ENCODE results near the gene TEAD4.
A peak's percentile ranks its signal among the peaks of the same experiment; 100 is the strongest.
"Not testable (repeated sequence)": the region's sequence is repeated elsewhere in the genome, so short reads cannot be mapped to it uniquely, and the experiment has no call there.

TEAD4 gene

DNA sequence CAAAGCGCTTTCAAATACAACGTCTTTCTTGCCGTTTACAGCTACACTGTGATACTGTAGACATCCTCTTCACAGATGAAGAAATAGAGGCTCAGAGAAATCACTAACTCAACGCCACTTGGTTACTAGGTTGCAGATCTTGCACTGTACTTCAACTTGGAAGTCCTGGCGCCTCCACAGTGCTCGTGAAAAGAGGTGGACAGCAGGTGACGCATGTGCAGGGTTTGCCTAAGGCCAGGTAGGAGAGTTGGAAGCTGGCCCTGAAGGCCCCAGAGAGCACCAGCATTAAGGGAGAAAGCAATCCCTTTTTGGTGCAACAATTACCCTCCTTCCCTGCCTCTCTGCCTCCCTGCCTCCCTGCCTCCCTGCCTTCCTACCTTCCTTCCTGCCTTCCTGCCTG, 95.2 kb downstream of the TEAD4 start:
- no peak for DNase-seq

DNA sequence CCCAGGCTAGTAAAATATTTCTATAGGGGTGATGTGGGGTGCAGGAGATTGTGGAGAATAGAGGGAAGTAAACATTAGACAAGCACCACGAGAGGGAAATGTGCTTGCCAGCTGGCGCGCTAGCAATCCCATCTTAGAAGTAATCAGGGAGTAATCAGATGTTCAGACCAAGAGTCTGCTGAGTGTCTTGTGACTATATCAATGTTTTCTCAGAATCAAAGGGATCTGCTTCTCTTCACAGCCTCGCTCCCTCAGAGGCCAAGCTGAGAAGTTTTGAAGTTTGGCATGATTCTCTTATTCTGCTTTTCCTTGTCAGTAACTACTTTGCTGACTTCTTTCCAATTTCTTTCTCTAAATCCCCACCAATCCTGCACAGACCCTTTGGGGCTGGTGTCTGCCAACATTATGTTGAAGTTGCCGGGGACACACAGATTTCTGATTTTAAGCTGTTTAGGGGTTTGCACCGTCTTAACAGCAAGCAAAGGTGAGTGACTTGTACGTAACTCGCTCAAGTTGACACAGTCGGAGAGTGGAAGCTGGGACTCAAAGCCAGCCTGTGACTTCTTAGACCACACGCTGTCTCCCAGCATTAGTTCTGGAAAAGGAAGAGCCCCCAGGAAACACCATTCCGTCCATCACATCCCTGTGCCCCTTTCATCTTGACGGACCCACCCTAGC, 96.0 kb downstream of the TEAD4 start:
- DNase-seq: no peak

DNA sequence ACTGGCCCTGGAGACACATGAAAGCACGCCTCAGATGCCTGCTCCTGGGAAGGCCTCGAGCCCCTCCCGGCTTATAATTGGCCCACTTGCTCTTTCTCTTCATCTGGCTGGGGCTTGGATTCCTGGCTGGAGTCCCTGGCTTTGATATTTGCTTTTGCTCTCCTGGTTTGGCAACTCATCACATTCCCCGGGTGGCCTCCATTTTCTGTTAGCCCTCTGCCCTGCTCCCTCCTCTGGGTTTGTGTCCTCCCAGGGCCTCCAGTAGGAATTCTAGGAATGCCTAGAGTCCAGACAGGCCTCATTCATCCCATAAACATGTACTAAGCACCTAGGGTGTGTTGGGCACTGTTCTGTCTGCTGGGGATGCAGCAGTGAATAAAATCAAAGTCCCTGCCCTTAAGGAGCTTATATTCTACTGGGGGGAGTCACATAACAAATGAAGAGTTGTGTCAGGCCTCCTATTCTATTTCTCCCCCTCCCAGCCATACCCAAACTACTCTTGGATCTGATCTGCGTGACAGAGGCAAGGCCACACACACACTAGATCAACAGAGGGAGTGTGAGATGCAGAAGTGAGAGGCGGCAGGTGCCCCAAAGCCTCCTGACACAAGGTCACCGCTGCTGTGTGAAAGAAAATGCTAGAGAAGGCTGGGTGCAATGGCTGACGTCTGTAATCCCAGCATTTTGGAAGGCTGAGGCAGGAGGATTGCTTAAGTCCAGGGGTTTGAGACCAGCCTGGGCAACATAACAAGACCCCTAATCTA, 96.7 kb downstream of the TEAD4 start:
- no peak for DNase-seq

DNA sequence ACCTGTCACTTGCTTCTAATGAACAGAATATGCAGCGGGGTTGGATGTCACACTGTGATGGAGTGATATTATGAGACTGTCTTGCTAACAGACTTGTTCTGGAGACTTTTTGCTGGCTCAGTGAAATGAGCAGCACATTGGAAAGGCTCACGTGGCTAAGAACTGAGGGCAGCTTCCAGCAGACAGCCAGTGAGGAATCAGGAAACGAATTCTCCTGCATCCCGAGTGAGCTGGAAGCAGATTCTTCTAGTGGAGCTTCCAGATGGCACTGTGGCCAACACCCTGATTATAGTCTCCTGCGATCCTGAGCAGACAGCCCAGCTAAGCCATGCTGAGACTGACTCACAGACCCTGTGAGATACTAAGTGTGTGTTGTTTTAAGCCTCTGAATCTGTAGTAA, 101.9 kb downstream of the TEAD4 start:
- DNase-seq: no peak

DNA sequence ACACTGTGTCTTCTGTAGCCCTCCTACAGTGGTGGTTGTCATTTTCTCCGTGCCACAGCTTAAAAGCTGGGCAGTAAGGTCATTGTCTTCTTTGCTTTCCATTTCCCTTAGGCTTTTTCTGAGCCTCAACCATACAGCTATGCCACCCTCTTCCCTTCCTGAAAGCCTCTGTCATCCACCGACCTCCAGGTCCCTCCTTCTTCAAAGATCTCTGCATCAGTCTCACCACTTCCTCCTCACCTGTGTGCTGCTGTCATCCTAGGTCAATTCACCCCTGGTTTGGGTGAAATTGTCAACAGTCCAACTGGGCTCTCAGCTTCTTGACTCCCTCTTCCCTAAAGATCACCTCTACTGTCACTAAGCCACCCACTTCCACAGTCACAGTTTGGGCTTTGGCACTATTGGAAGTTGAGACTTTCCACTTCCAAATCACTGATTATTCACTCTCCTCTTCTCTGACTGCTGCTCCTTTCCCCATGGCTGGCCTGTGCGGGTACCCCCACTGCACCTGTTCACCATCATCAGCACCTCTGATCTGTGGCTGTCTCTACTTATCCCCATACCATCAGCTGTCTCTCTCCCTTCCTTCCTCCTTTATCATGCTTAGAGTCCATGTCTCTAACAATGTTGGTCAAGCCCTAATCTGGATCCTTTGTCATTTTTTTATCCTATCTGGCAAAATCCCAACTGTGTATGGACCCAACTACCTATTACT, 102.5 kb downstream of the TEAD4 start:
- DNase-seq: no peak

DNA sequence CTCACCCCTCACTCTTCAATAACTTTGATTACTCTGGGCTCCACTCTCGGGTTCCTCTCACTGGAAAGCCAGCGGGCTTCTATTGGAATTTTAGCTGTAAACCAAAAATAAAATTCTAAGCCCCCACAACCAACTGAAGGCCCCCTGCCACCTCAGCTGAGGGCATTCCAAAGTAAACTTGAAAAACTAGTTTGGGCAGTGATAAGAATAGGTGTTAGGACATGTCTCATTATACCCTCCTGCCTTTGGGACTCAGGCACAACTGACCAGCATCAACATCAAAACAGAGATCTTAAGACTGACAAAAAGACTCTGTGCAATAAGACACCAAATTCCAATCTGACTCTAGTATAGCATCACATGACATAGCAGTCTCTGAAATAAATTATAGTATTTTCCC, 106.1 kb downstream of the TEAD4 start:
- no peak for DNase-seq

DNA sequence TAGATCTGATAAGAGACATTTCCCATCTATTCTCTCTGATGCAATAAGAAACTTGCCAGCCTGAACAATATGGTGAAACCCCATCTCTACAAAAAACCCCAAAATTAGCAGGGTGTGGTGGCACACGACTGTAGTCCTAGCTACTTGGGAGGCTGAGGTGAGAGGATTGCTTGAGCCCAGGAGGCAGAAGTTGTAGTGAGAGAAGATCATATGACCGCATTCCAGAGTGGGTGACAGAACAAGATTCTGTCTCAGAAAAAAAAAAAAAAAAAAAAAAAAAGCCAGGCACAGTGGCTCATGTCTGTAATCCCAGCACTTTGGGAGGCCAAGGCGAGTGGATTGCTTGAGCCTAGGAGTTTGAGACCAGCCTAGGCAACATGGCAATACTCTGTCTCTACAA, 106.6 kb downstream of the TEAD4 start:
- DNase-seq: not testable (repeated sequence)

DNA sequence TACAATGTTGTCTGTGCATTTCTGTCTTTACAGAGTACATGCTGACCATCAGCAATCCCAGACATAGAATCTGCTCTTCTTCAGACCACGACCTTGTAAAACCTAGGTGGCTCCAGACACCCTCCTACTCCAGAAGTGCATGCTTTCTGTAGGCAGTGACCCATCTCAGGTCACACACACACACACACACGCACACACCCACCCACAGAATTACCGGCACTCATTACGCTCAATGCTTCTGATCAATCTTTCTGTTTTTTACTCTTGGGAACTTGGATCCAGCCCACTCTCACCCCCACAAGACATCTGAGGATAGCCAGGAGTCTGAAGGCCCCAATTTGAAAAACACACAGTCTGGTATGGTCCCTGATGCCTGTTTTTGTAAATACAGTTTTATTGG, 110.5 kb downstream of the TEAD4 start:
- DNase-seq: no peak

DNA sequence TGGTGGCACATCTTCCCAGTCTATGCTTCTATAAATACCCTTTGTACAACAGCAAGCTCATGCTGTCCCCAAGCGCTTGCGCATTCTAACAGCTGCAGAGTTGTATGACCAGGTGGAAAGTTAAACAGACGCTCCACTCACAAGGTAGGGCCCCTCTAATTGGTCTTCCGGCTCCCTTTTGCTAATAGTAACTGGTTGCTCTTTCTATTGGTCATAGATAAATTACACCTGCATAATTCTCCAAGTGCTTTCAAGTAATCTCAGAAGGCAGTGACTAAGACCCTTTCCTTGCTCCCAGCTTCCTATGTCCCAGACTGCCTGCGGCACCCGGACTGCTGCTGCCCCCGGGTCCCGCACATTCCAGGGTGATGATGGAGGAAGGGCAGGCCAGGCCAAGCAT, 111.9 kb downstream of the TEAD4 start:
- no peak for DNase-seq

DNA sequence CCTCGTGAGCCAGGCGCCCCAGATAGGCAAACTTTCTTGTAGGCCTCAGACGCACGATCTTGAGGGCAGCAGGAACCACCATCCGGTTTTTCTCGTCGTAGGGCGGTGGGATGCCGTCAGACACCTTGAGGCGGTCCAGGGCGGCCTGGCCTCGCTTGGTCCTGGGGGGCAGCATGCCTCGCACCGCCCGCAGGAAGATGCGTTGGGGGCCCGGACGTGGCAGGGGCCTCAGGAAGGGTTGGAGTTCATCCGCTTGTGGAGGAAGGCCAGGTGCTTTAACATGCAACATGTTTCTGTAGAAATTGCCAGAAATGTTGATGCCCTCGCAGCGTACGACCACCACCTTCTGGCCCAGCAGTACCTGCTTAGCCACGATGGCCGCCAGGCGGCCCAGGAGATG, 112.5 kb downstream of the TEAD4 start:
- DNase-seq: no peak

DNA sequence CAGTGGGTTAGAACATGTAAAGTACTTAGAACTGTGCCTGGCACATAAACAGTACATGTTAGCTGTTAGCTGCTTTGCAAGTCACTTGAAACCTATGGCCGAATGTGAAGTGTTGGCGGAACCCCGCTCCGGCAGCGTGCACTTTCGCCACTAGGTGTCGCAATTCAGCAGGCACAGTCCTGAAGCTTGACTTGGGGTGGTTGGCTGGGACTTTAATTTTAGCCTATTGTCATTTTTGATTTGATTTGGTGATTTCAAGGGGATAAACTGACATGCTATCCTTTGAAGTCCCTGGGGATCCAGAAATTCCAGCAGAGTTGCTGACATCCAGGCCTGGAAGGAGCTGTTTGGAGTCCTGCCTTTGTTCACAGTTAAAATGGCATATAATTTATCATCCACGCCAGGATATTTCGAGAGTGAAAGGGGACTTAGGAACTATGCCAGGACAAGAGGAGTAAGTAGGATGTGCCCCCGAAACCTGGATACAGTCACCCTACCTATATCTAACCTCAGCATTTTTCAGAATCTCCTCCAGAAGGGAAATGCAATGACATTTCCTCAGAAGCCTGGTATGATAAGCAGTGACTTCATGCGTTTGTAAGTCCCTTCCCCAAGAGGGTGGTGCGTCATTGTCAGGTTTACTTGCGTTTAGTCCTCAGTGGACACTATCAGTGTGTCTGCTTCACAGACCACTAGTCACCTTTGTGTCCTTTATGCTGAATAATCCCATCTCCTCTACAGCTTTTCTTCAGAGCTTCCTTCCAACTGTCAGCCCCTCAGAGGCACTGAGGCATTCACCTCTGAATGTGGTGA, 114.4 kb downstream of the TEAD4 start:
- peak; percentile 76 for DNase-seq

DNA sequence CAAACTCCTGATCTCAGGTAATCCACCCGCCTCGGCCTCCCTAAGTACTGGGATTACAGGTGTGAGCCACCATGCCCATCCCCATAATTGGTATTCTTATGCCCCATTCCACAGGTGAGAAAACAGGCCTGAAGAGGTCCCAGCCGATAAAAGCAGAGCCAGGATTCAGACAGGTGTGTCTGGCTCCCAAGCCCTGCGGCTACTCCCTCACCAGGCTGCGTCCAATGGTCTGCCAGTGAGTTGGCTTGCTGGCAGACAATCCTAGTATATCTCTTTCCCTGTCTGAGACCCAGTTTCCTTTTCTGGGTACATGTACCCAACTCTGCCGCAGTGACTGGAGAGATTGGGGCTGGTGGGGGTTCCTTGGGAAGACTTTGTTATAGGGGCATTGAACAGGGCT, 116.1 kb downstream of the TEAD4 start:
- no peak for DNase-seq

DNA sequence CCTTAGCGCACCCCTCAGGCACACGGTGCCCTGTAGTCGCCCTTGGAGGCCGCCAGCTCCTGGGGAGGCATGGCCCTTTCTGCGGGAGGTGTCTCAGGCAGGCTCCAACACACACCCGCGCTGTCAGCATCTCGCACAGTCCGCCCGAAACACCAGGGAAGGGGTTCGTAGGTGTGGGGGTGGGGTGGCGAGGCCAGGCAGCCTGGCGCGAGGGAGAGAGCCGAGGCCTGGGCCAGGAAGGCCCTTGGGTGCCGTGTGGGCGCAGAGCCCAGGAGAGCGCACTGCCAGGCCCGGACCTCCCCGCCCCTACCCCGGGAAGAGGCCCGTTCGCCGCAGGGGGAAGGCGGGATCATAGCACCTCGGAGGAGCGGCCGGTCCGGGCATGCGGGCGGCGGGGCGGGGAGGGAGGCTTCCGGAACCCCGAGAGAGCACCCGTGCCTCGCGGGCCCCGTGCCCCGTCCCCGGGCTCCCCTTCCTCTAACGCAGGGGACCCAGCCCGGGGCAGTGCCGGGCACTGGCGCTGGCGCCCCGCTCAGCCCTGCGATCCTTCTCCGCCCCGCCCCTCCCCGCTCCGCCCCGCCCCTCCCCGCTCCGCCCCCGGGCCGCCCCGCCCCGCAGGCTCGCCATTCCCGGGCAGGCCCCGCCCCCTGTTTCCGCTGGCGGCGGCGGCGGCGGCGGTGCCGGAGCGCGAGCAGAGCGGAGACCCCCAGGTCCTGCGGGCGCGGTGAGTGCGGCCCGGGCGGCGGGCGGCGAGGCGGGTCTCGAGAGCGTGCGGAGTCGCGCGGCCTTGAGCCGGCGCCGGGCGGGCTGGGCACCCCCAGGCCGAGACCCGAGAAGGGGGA, 117.8 kb downstream of the TEAD4 start, which contains the start of gene TSPAN9:
TSS of gene TSPAN9 (plus strand) at position 650 of the 842 bp plus-strand sequence. CDS start 123,815 bp downstream, outside the sequence.
- no peak for DNase-seq

DNA sequence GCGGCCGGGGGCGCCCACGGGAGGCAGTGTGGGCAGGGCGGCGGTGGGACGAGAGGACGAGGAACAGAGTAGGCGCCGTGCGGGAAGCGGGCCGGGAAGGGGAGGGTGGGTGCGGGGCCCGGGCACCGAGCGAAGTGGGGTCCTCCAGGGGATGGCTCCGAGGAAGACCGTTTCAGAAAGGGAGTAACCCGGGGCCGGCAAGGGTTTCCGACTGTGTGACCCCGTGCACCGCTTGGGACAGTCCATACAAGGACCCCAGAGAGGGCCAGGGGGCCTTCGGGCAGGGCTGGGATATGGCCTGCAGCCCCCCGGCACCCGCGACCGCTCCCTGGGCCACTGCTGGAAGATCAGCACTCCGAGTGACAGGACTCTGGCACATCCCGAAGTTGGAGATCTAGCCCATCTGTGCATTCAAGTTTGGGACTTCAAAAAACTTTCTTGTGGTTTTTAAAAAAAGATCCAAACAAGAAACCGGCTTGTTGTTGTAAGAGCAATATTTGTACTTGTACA, 118.4 kb downstream of the TEAD4 start:
- no peak for DNase-seq

DNA sequence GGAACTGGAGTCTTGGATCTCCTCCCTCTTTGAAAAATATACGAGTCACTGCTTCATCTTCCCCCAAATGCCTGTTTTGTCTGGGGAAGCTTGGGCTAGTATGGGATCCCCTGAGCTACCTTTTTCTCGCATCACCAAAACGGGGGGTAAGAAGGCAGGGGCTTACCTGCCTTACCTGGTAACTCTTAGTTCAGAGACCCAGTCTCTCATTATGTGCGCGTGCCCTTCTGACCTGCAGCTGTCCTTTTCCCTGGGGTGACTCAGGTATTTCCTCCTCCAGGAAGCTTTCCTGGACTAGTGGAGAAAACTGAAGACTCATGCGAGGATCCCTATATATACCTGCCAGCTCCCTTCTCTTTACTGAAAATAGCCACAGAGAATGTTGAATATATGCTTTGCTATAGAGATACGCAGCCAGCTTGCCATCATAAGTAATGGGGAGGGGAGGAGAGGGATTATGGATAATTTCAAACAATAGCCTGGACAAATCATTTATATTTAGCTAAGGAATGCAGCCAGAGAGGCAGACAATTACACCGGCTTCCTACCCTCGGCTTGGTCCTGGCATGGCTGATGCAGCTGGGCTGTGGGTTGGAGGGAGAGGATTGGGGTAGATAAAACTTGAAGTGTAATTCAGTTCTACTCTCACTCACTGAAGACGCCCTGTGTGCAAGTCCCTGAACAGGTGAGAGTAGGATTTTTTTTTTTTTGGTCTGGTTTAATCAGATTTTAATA, 119.1 kb downstream of the TEAD4 start:
- no peak for DNase-seq

DNA sequence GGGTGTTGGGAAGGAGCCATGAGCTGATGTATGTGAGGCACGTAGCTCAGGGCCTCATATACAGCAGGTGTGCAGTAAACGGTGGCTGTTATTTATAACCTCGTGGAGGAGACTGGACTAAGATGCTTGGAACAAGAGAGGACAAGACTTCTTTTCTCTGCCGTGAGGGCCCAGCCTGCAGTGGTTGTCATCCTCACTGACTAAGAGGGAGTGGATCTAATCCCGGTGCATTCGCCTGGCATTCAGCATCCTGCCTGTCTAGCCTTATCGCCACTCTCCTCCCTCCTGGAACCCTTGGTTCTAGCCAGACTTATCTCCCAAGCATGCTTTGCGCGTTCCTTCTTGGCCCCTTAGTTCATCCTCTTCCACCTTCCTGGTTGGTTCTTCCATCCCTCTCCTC, 121.9 kb downstream of the TEAD4 start:
- no peak for DNase-seq

DNA sequence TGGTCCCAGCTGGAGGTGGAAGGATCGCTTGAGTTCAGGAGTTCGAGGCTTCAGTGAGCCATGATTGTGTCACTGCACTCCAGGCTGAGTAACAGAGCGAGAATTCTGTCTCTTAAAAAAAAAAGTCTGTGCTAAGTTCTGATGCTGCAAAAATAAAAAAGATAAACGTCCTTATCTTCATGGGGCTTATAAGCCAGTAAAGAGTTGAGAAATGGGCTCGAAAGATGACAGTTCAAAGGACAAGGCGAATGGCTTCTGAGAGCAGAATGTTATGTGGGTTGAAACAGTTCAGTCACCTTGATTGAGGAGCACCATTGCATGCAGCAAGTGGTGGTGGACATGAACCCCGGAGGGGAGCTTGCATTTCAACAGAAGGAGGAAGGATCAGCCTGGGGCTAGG, 122.7 kb downstream of the TEAD4 start:
- DNase-seq: no peak

DNA sequence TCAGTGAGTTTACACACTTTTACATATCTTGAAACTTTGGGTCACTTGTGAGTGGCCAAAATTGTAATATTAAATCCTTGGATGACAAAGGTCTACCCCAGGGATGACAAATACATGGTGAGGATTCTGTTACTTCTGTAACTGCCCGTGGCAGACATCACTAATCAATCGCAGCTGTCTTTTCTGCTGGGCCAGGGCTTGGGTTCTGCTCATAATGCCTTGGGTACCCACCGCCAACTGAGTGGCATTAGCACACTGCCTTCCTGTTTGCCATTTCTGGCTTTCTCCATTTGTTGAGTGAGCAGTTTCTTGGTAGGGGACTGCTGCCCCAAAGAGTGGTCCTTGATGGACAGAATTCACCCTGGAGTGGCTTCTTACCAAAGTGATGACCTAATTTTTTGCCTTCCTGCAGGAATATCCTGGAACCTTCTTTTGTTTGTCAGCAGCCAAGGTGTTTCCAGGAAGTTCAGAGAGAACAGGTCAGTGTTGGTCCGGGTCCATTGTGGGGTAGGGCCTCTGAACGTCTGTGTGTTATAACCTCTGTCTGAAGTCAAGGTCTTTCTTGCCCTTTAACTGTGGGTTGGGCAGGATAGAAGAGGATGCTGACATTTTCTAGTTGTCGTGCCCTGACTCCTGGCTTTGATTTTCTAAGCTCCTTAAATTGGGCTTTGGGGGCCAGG, 124.2 kb downstream of the TEAD4 start:
- no peak for DNase-seq

DNA sequence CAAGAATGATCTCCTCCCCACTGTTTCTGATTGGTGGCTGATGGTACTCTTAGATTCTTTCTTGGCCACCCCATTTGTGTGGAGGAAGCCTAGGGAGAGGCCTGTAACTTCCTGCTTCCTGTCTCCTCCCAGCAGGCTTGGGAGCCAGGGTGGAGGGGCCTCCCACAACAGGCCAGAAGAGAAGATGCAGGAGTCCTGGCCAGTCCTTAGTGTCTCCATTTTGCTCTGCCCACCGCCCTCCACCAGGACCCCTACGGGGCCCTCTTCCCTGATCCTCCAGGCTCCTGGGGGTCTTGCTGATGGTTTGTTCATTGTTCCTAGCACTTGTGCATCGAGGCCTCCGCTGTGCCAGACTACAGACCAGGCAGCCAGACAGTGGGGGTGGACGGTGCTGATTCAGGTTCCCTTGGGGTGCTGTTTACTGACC, 124.7 kb downstream of the TEAD4 start:
- no peak for DNase-seq

DNA sequence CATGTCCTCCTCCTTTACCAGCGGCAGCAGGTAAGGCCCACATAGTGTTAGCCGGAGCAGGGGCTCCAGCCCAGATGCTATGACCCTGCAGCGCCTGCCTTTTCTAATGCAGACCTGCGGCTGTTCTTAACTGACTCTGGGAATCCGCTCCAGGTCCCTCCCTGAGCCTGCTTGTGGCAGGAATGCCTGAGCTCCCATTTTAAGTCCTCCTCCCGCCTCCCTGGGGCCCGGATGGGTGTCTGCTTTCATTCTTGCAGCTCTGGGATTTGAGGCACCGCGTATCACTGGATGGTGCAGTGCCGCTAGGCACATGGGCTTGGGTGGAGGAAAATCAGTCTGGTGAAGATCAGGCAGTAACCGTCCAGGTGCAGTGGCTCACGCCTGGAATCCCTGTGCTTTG, 125.5 kb downstream of the TEAD4 start:
- no peak for DNase-seq

Measured in NCI-H2107 (cell line).